22Rv1 (cell line): ENCODE results near the gene NFATC1.

Experiments
- CTCF ChIP-seq: fragments of 450-650 bp; IDR thresholded peaks from 2 replicates; pipeline ENCODE4 v1.5.1; 2017; ENCODE audit warnings: mild to moderate bottlenecking
- ZFX ChIP-seq: fragments of 450-650 bp; IDR thresholded peaks from 2 replicates; pipeline ENCODE4 v1.6.1; 2017; ENCODE audit warnings: antibody characterized with exemption, borderline replicate concordance

- no peak for TF ChIP-seq CTCF
- no peak for TF ChIP-seq ZFX
These were observed 132.6 kb downstream of the NFATC1 start for GRCh38 chr18:79528316-79528695.
